HG03460 (cell line): Measurements from ENCODE around the gene NEDD8.

ENCODE experiments used
- ATAC-seq: cut with Tn5 transposase; IDR thresholded peaks from one replicate; pipeline ENCODE4 v1.9.1; 2021; ENCODE audit not compliant: unreplicated experiment

Gene NEDD8

GRCh38 chr14:24182110-24182882, 49.9 kb downstream of the NEDD8 start:
- ATAC-seq, result no peak

GRCh38 chr14:24181371-24182077, 50.6 kb downstream of the NEDD8 start:
- no peak for ATAC-seq

GRCh38 chr14:24179961-24180796, 52.0 kb downstream of the NEDD8 start:
- no peak for ATAC-seq

GRCh38 chr14:24179294-24179960, 52.7 kb downstream of the NEDD8 start:
- no peak for ATAC-seq

- no peak for ATAC-seq
These were observed 53.6 kb downstream of the NEDD8 start for GRCh38 chr14:24178399-24179178.

GRCh38 chr14:24177891-24178290, 54.3 kb downstream of the NEDD8 start:
- ATAC-seq, result no peak

- ATAC-seq, result no peak
These were observed 54.9 kb downstream of the NEDD8 start for GRCh38 chr14:24177041-24177825.

- ATAC-seq, result no peak
These were observed 55.6 kb downstream of the NEDD8 start for GRCh38 chr14:24176599-24176998.

GRCh38 chr14:24172871-24173281, 59.3 kb downstream of the NEDD8 start:
- no peak for ATAC-seq

- no peak for ATAC-seq
These were observed 59.8 kb downstream of the NEDD8 start for GRCh38 chr14:24172261-24172860.

GRCh38 chr14:24171422-24172260, 60.5 kb downstream of the NEDD8 start, which contains the start of gene REC8:
Gene REC8 (plus strand): TSS chr14:24172080. CDS start chr14:24172553, 473 bp downstream.
- ATAC-seq, result peak; percentile 88

- ATAC-seq, result no peak
These were observed 64.6 kb downstream of the NEDD8 start for GRCh38 chr14:24167469-24168114.
